T-helper 22 cell (primary cell): Measurements from ENCODE around the gene VSIG10L2.
"Not testable (repeated sequence)": the region's sequence is repeated elsewhere in the genome, so short reads cannot be mapped to it uniquely, and the experiment has no call there.

Source experiments
- DNase-seq: peaks from one replicate; pipeline ENCODE4 v3.0.0-alpha.2; 2020; ENCODE audit warnings: low read depth

VSIG10L2 gene

GRCh38 chr11:125967515-125967914 is 21.7 kb downstream of the VSIG10L2 start:
- no peak for DNase-seq

GRCh38 chr11:125968354-125968753 is 22.5 kb downstream of the VSIG10L2 start:
- no peak for DNase-seq

GRCh38 chr11:125971618-125972017 is 25.8 kb downstream of the VSIG10L2 start:
- no peak for DNase-seq

GRCh38 chr11:125974284-125974683 is 28.4 kb downstream of the VSIG10L2 start:
- no peak for DNase-seq

GRCh38 chr11:125975634-125976033 is 29.8 kb downstream of the VSIG10L2 start:
- no peak for DNase-seq

GRCh38 chr11:125976156-125976555 is 30.3 kb downstream of the VSIG10L2 start:
- no peak for DNase-seq

- no peak for DNase-seq
Observed at GRCh38 chr11:125977333-125977732, 31.5 kb downstream of the VSIG10L2 start.

GRCh38 chr11:125978181-125978716 is 32.4 kb downstream of the VSIG10L2 start:
- no peak for DNase-seq

GRCh38 chr11:125978778-125979407 is 33.0 kb downstream of the VSIG10L2 start:
- no peak for DNase-seq

GRCh38 chr11:125979511-125979910 is 33.7 kb downstream of the VSIG10L2 start:
- no peak for DNase-seq

GRCh38 chr11:125980436-125980835 is 34.6 kb downstream of the VSIG10L2 start:
- no peak for DNase-seq

GRCh38 chr11:125982348-125982730 is 36.5 kb downstream of the VSIG10L2 start:
- DNase-seq, result no peak

- not testable (repeated sequence) for DNase-seq
Observed at GRCh38 chr11:125985956-125986355, 40.1 kb downstream of the VSIG10L2 start.

GRCh38 chr11:125987066-125987641 is 41.3 kb downstream of the VSIG10L2 start:
- no peak for DNase-seq

GRCh38 chr11:125990244-125990643 is 44.4 kb downstream of the VSIG10L2 start:
- no peak for DNase-seq

- DNase-seq, result no peak
Observed at GRCh38 chr11:125992893-125993292, 47.0 kb downstream of the VSIG10L2 start.

GRCh38 chr11:125994509-125994908 is 48.7 kb downstream of the VSIG10L2 start:
- DNase-seq, result no peak

- DNase-seq, result no peak
Observed at GRCh38 chr11:125995313-125995712, 49.5 kb downstream of the VSIG10L2 start.

- no peak for DNase-seq
Observed at GRCh38 chr11:125998267-125998666, 52.4 kb downstream of the VSIG10L2 start.

GRCh38 chr11:125999234-125999880 is 53.5 kb downstream of the VSIG10L2 start:
- DNase-seq, result no peak

GRCh38 chr11:126002181-126002580 is 56.3 kb downstream of the VSIG10L2 start:
- no peak for DNase-seq
